NAMALWA (cell line): ENCODE measurements around the gene ARHGEF19.
"Not testable (repeated sequence)": the region's sequence is repeated elsewhere in the genome, so short reads cannot be mapped to it uniquely, and the experiment has no call there.

ENCODE experiments used
- DNase-seq: peaks from one replicate; pipeline ENCODE4 v3.0.0-alpha.2; 2015; ENCODE audit warnings: low spot score

ARHGEF19 gene

DNA sequence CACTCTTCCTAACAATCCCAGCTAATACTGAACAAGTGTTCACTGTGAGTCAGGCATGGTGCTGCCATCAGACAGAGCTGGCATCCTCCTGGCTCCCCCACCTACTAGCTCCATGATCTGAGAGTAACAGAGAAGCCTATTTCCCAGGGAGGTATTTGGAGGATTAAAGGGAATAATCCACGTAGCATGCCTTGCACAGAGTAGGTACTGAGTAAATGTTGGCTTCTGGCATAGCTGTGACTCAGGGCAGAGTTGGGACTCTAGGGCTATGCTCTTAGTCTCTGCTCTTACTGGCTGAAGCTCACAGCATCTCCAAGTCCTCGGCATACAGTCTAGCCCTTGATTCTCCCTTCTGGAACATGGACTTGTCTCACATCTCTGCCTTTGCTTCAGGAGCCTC lies 8.2 kb downstream of the ARHGEF19 start:
- DNase-seq: no peak

- DNase-seq: no peak
Observed at GRCh38 chr1:16203550-16203949, 8.9 kb downstream of the ARHGEF19 start.

- DNase-seq: no peak
Observed at GRCh38 chr1:16202281-16203210, 9.9 kb downstream of the ARHGEF19 start.

DNA sequence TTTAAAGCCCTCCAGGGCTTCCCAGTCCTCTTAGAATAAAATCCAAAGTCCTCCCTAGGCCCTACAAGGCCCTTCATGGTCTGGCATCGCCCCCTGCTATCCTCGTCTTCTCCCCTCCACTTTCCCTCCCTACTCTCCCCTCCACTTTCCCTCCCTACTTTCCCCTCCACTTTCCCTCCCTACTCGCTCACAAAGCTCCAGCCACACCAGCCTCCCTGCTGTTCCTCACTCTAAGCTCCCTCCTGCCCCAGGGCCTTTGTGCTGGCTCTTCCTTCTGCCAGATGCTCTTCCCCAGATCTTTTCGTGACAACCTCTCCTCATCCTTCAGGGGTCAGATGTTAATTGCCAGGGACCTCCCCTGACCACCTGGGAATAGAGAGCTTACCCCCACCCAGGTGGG lies 12.8 kb downstream of the ARHGEF19 start:
- no peak for DNase-seq

- no peak for DNase-seq
Observed at GRCh38 chr1:16199157-16199501, 13.3 kb downstream of the ARHGEF19 start.

GRCh38 chr1:16198444-16199156 lies 13.9 kb downstream of the ARHGEF19 start:
- DNase-seq: no peak

- DNase-seq: no peak
Observed at GRCh38 chr1:16196874-16197273, 15.6 kb downstream of the ARHGEF19 start.

- DNase-seq: not testable (repeated sequence)
Observed at GRCh38 chr1:16196139-16196538, 16.3 kb downstream of the ARHGEF19 start.

DNA sequence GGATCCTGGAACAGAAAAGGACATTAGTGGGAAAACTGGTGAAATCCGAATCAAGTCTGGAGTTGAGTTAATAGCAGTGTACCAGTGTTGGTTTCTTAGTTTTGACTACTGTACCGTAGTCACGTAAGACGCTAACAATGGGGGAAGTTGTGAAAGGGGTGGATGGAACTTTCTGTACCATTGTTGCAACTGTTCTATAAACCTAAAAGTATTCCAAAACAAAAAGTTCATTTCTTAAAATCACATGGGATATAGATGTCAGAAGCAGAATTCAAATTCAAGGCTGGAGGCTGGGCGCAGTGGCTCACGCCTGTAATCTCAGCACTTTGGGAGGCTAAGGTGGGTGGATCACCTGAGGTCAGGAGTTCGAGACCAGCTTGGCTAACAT lies 16.9 kb downstream of the ARHGEF19 start:
- DNase-seq: no peak

- DNase-seq: no peak
Observed at GRCh38 chr1:16191916-16192546, 20.4 kb downstream of the ARHGEF19 start.

- no peak for DNase-seq
Observed at GRCh38 chr1:16191309-16191708, 21.1 kb downstream of the ARHGEF19 start.

- no peak for DNase-seq
Observed at GRCh38 chr1:16189921-16190621, 22.4 kb downstream of the ARHGEF19 start.

- no peak for DNase-seq
Observed at GRCh38 chr1:16189003-16189402, 23.4 kb downstream of the ARHGEF19 start.

DNA sequence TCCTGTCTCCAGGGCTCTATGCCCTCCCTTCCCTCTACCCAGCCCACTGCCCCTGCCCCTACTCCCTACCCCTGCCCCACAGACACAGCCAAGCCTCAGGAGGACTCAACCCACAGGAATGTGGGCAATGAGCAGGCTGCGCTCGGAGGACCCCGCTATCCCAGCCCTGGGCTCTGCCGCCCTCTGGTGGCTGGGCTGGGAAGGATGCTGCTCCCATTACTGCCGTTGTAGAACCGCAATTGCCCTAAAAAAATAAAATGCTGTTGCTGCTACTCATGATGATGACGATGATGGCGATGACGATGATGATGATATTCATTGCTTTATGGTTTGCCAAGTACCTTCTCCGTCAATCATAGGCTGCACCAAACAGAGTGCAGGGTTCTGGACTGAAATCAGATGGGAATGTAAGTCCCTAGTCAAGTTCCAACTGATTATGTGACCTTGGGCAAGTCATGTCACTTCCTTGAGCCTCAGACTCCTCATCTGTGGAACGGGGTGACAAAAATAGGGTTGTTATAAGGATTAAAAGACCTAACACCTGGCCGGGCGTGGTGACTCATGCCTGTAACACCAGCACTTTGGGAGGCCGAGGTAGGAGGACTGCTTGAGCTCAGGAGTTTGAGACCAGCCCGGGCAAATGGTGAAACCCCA lies 24.6 kb downstream of the ARHGEF19 start:
- peak; percentile 90 for DNase-seq

- DNase-seq: no peak
Observed at GRCh38 chr1:16186655-16187235, 25.7 kb downstream of the ARHGEF19 start.

GRCh38 chr1:16184557-16185303 lies 27.7 kb downstream of the ARHGEF19 start:
- DNase-seq: no peak

- DNase-seq: no peak
Observed at GRCh38 chr1:16183765-16184556, 28.5 kb downstream of the ARHGEF19 start.

DNA sequence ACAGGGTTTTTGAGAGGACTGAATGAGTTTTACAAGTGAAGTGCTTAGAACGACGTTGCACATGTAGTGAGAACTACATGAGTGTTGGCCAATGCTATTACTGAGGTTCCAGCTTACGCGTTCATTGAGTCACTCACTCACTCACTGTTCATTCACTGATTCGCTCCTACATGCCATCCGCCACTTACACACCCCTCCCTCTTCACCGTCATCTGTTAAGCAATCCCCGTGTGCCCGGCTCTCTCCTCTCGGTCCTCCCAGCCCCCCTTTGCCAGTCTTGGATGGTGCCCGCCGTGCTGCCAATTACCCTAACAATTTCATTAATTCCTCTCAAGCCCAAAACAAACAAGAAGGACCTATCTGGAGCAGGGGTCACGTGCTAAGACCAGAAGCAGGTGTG lies 29.3 kb downstream of the ARHGEF19 start:
- DNase-seq: no peak

GRCh38 chr1:16181887-16182719 lies 30.3 kb downstream of the ARHGEF19 start:
- no peak for DNase-seq
